Body of pancreas (tissue), 4 donors: ENCODE results near the gene MAPT.

Source experiments
- POLR2A ChIP-seq, 3 donors: fragments of 450-650 bp; IDR thresholded peaks; one replicate each; pipeline ENCODE4 v1.6.1; 2016; ENCODE audit warnings: antibody characterized with exemption in 3 of 3, mild to moderate bottlenecking in 2 of 3
- TF ChIP-seq, protein P1 (sequence below), 7 experiments: fragments of 450-650 bp in 4 of 7; fragments of 200-600 bp in 3 of 7; sonication (generic) in 3 of 7; IDR thresholded peaks; one replicate each; pipeline ENCODE4 v1.5.1; 2016 to 2019; ENCODE audit warnings: antibody characterized with exemption in 7 of 7

DNA sequence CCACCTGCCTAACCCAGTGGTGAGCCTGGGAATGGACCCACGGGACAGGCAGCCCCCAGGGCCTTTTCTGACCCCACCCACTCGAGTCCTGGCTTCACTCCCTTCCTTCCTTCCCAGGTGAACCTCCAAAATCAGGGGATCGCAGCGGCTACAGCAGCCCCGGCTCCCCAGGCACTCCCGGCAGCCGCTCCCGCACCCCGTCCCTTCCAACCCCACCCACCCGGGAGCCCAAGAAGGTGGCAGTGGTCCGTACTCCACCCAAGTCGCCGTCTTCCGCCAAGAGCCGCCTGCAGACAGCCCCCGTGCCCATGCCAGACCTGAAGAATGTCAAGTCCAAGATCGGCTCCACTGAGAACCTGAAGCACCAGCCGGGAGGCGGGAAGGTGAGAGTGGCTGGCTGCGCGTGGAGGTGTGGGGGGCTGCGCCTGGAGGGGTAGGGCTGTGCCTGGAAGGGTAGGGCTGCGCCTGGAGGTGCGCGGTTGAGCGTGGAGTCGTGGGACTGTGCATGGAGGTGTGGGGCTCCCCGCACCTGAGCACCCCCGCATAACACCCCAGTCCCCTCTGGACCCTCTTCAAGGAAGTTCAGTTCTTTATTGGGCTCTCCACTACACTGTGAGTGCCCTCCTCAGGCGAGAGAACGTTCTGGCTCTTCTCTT lies 102.1 kb downstream of the MAPT start:
- TF ChIP-seq, protein P1, sequence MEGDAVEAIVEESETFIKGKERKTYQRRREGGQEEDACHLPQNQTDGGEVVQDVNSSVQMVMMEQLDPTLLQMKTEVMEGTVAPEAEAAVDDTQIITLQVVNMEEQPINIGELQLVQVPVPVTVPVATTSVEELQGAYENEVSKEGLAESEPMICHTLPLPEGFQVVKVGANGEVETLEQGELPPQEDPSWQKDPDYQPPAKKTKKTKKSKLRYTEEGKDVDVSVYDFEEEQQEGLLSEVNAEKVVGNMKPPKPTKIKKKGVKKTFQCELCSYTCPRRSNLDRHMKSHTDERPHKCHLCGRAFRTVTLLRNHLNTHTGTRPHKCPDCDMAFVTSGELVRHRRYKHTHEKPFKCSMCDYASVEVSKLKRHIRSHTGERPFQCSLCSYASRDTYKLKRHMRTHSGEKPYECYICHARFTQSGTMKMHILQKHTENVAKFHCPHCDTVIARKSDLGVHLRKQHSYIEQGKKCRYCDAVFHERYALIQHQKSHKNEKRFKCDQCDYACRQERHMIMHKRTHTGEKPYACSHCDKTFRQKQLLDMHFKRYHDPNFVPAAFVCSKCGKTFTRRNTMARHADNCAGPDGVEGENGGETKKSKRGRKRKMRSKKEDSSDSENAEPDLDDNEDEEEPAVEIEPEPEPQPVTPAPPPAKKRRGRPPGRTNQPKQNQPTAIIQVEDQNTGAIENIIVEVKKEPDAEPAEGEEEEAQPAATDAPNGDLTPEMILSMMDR (IDR thresholded peaks at IDR 0.05) = no peak
- no peak for TF ChIP-seq POLR2A (IDR thresholded peaks at IDR 0.05)
